GM19023 (cell line): ENCODE results near the gene LRRFIP1.
"Not testable (repeated sequence)": the region's sequence is repeated elsewhere in the genome, so short reads cannot be mapped to it uniquely, and the experiment has no call there.

Experiments used
- ATAC-seq: cut with Tn5 transposase; IDR thresholded peaks from one replicate; pipeline ENCODE4 v1.9.1; 2021; ENCODE audit warnings: mild to moderate bottlenecking, moderate library complexity; ENCODE audit not compliant: unreplicated experiment

The LRRFIP1 gene

GRCh38 chr2:237627441-237628246 is at the start of gene LRRFIP1:
Gene LRRFIP1 (plus strand): TSS chr2:237627587. CDS start chr2:237627645, 58 bp downstream.
- no peak for ATAC-seq

- no peak for ATAC-seq
These were observed 49.2 kb upstream of the LRRFIP1 start for GRCh38 chr2:237577956-237578870.

GRCh38 chr2:237581326-237581725 is 46.1 kb upstream of the LRRFIP1 start:
- ATAC-seq, result no peak

GRCh38 chr2:237581751-237582746 is 45.3 kb upstream of the LRRFIP1 start:
- ATAC-seq, result no peak

- ATAC-seq, result no peak
These were observed 43.7 kb upstream of the LRRFIP1 start for GRCh38 chr2:237583385-237584295.

- ATAC-seq, result no peak
These were observed 41.7 kb upstream of the LRRFIP1 start for GRCh38 chr2:237585590-237586221.

- ATAC-seq, result no peak
These were observed 39.2 kb upstream of the LRRFIP1 start for GRCh38 chr2:237588044-237588696.

- ATAC-seq, result no peak
These were observed 36.9 kb upstream of the LRRFIP1 start, which contains the start of gene RAB17 for GRCh38 chr2:237590272-237591140. Gene RAB17 (minus strand): TSS chr2:237590734. CDS start chr2:237586154, 4,580 bp downstream.

- ATAC-seq, result no peak
These were observed 36.1 kb upstream of the LRRFIP1 start for GRCh38 chr2:237591141-237591881.

GRCh38 chr2:237592425-237592980 is 34.9 kb upstream of the LRRFIP1 start:
- ATAC-seq, result no peak

- no peak for ATAC-seq
These were observed 34.4 kb upstream of the LRRFIP1 start for GRCh38 chr2:237593036-237593435.

GRCh38 chr2:237593596-237594320 is 33.6 kb upstream of the LRRFIP1 start:
- ATAC-seq, result no peak

- ATAC-seq, result no peak
These were observed 32.9 kb upstream of the LRRFIP1 start for GRCh38 chr2:237594514-237594871.

- not testable (repeated sequence) for ATAC-seq
These were observed 31.4 kb upstream of the LRRFIP1 start for GRCh38 chr2:237595829-237596519.

- no peak for ATAC-seq
These were observed 30.7 kb upstream of the LRRFIP1 start for GRCh38 chr2:237596520-237597195.
